Colonic mucosa (tissue), 4 donors: ENCODE data around the gene SART1. TPM values are rescaled to one million over a fixed set of nuclear protein-coding genes. Genes with fewer than 3 reads are reported as not detected.

Source experiments
- DNase-seq: peaks from one replicate; pipeline ENCODE4 v3.0.0-alpha.2; 2020
- H3K27ac ChIP-seq: fragments of 200-600 bp; one replicate; pipeline ENCODE4 v1.8.0; 2021
- H3K27me3 ChIP-seq: fragments of 200-600 bp; one replicate; pipeline ENCODE4 v1.8.0; 2021
- H3K36me3 ChIP-seq: fragments of 200-600 bp; one replicate; pipeline ENCODE4 v1.8.0; 2021
- H3K4me1 ChIP-seq: fragments of 200-600 bp; one replicate; pipeline ENCODE4 v1.8.0; 2021; ENCODE audit warnings: mild to moderate bottlenecking
- H3K4me3 ChIP-seq: fragments of 200-600 bp; one replicate; pipeline ENCODE4 v1.8.0; 2021
- H3K9ac ChIP-seq, 2 donors: one replicate each; pipeline ENCODE4 v1.7.0; 2013; ENCODE audit warnings: control low read depth in 2 of 2, low read depth in 2 of 2, low read length in 2 of 2
- H3K9me3 ChIP-seq: fragments of 200-600 bp; one replicate; pipeline ENCODE4 v1.8.0; 2021
- CTCF ChIP-seq: fragments of 200-600 bp; IDR thresholded peaks from one replicate; pipeline ENCODE4 v1.8.0; 2022; ENCODE audit warnings: antibody characterized with exemption, mild to moderate bottlenecking
- intact Hi-C: fragments of 100-400 bp; cut with DNase I; formaldehyde crosslinking; loops from one replicate; pipeline ENCODE4 v1.14.1; 2022
- total RNA-seq, 2 donors: library from RNA; stranded (reverse); fragmentation: NEBNext Ultra II Directional in 1 of 2; extraction: Animal tissue kit (Norgen Biotek cat#: 25700) in 1 of 2; gene quantifications; one replicate each; pipeline ENCODE4 v1.2.1, GENCODE V29; 2021
- donor health status: healthy.
- donor health status: DM: no; HTN: no; CAD: no.
- donor health status: DM: no; HTN: no; CAD: no.

SART1 gene
- total RNA-seq, 2 donors from 2014 or later, result 40.0 to 50.9 TPM

GRCh38 chr11:65958774-65959420 is 2.6 kb upstream of the SART1 start:
- H3K4me1 ChIP-seq, result peaks cover 11% of the 10 kb centered on the region
- no peak overlapping the region for H3K4me3 ChIP-seq
- H3K36me3 ChIP-seq, result no peaks in the 10 kb centered on the region
- DNase-seq, result no peak
- intact Hi-C loops, result no loop called here
- no peak for TF ChIP-seq CTCF
- no peaks in the 10 kb centered on the region for H3K27me3 ChIP-seq
- no peak overlapping the region for H3K27ac ChIP-seq
- no peaks in the 10 kb centered on the region for H3K9me3 ChIP-seq
- H3K9ac ChIP-seq, result no peak overlapping the region

- Histone ChIP-seq H3K27ac (peak overlapping the region; percentile 92), H3K4me3 (peak overlapping the region; percentile 94), H3K9ac (peak overlapping the region; percentile 82 to 96), H3K27me3 (no peaks in the 10 kb centered on the region), H3K4me1 (peaks cover 11% of the 10 kb centered on the region), H3K9me3 (no peaks in the 10 kb centered on the region), H3K36me3 (peaks cover 10% of the 10 kb centered on the region)
- no peak for DNase-seq
- TF ChIP-seq CTCF, result no peak
- intact Hi-C loops, result loop anchor here (5.0 kb wide), 1 partner anchor 41 kb away; the partner anchor contains the start of genes BANF1 and EIF1AD
These were observed 689 bp upstream of the SART1 start for GRCh38 chr11:65960824-65961266.

- H3K4me3 ChIP-seq, result peak overlapping the region; percentile 94
- H3K4me1 ChIP-seq, result peaks cover 11% of the 10 kb centered on the region
- no peak for TF ChIP-seq CTCF
- H3K36me3 ChIP-seq, result peaks cover 23% of the 10 kb centered on the region
- DNase-seq, result no peak
- peak overlapping the region; percentile 92 for H3K27ac ChIP-seq
- H3K9ac ChIP-seq, result peak overlapping the region; percentile 70 to 82
- intact Hi-C loops, result loop anchor here (5.0 kb wide), 1 partner anchor 40 kb away; the partner anchor contains the start of genes BANF1 and EIF1AD
- no peaks in the 10 kb centered on the region for H3K9me3 ChIP-seq
- H3K27me3 ChIP-seq, result no peaks in the 10 kb centered on the region
These were observed 619 bp downstream of the SART1 start for GRCh38 chr11:65962141-65962564.

- Histone ChIP-seq H3K4me1 (peaks cover 11% of the 10 kb centered on the region), H3K9me3 (no peaks in the 10 kb centered on the region), H3K27ac (no peak overlapping the region), H3K4me3 (no peak overlapping the region), H3K9ac (no peak overlapping the region), H3K36me3 (peaks cover 29% of the 10 kb centered on the region), H3K27me3 (no peaks in the 10 kb centered on the region)
- no peak for DNase-seq
- intact Hi-C loops, result loop anchor here (5.0 kb wide), 1 partner anchor 37 kb away; the partner anchor contains the start of genes BANF1 and EIF1AD
- no peak for TF ChIP-seq CTCF
These were observed 3.4 kb downstream of the SART1 start for GRCh38 chr11:65964906-65965305.

- no peak for DNase-seq
- no peak overlapping the region for H3K9ac ChIP-seq
- H3K27me3 ChIP-seq, result no peaks in the 10 kb centered on the region
- no peak for TF ChIP-seq CTCF
- no peak overlapping the region for H3K27ac ChIP-seq
- intact Hi-C loops, result no loop called here
- peaks cover 29% of the 10 kb centered on the region for H3K36me3 ChIP-seq
- H3K9me3 ChIP-seq, result no peaks in the 10 kb centered on the region
- H3K4me3 ChIP-seq, result no peak overlapping the region
- H3K4me1 ChIP-seq, result peaks cover 11% of the 10 kb centered on the region
These were observed 4.6 kb downstream of the SART1 start for GRCh38 chr11:65965986-65966762.
